GM19193 (cell line): ENCODE results near the gene MSI2.

Experiments
- POLR2A ChIP-seq: IDR thresholded peaks from 4 replicates; pipeline ENCODE4 v1.6.1; 2011; ENCODE audit not compliant: insufficient read depth, insufficient read length; ENCODE audit errors: extremely low read depth

Gene MSI2

GRCh38 chr17:57442401-57442823 lies 186.1 kb downstream of the MSI2 start:
- no peak for TF ChIP-seq POLR2A

- no peak for TF ChIP-seq POLR2A
These were observed 186.7 kb downstream of the MSI2 start for GRCh38 chr17:57442914-57443571.

GRCh38 chr17:57443781-57444180 lies 187.5 kb downstream of the MSI2 start:
- no peak for TF ChIP-seq POLR2A

- no peak for TF ChIP-seq POLR2A
These were observed 188.5 kb downstream of the MSI2 start for GRCh38 chr17:57444682-57445450.

GRCh38 chr17:57445772-57446472 lies 189.6 kb downstream of the MSI2 start:
- TF ChIP-seq POLR2A, result no peak

- TF ChIP-seq POLR2A, result no peak
These were observed 191.2 kb downstream of the MSI2 start for GRCh38 chr17:57447357-57447989.

- no peak for TF ChIP-seq POLR2A
These were observed 191.9 kb downstream of the MSI2 start for GRCh38 chr17:57447990-57448758.

GRCh38 chr17:57448759-57449283 lies 192.5 kb downstream of the MSI2 start:
- TF ChIP-seq POLR2A, result no peak

- no peak for TF ChIP-seq POLR2A
These were observed 194.9 kb downstream of the MSI2 start for GRCh38 chr17:57451191-57451590.

- TF ChIP-seq POLR2A, result no peak
These were observed 195.3 kb downstream of the MSI2 start for GRCh38 chr17:57451643-57452042.

GRCh38 chr17:57453841-57454425 lies 197.6 kb downstream of the MSI2 start:
- TF ChIP-seq POLR2A, result no peak

GRCh38 chr17:57454729-57455062 lies 198.4 kb downstream of the MSI2 start:
- no peak for TF ChIP-seq POLR2A

- peak; percentile 15 for TF ChIP-seq POLR2A
These were observed 199.0 kb downstream of the MSI2 start for GRCh38 chr17:57455063-57455914.

GRCh38 chr17:57456622-57457021 lies 200.3 kb downstream of the MSI2 start:
- TF ChIP-seq POLR2A, result no peak

GRCh38 chr17:57457188-57457587 lies 200.9 kb downstream of the MSI2 start:
- no peak for TF ChIP-seq POLR2A
